Myocyte (in vitro differentiated cells): Measurements from ENCODE around the gene M6PR. TPM values are rescaled to one million over a fixed set of nuclear protein-coding genes. Genes with fewer than 3 reads are reported as not detected.

Experiments
- DNase-seq: peaks from one replicate; pipeline ENCODE4 v3.0.0-alpha.2; 2012; ENCODE audit warnings: low read depth
- polyA plus RNA-seq: library from polyadenylated mRNA; unstranded; fragments of >200 nt; gene quantifications from one replicate; pipeline ENCODE4 v1.2.1, GENCODE V29; 2012; ENCODE audit warnings: missing spikeins
- total RNA-seq: library from RNA; depleted of rRNA; stranded (reverse); fragments of >200 nt; gene quantifications from 2 replicates; pipeline ENCODE4 v1.2.3, GENCODE V29; 2014

M6PR gene
- 148 and 170 TPM in 2 replicates for total RNA-seq
- polyA plus RNA-seq, result 149 TPM

- peak; percentile 98 for DNase-seq
Measured at GRCh38 chr12:8949342-8950220, at the start of gene M6PR. Gene M6PR, minus strand, starts transcription at chr12:8949645. Its CDS starts 3,241 bp downstream, at chr12:8946404.

GRCh38 chr12:8996682-8997405 lies 47.4 kb upstream of the M6PR start:
- peak; percentile 79 for DNase-seq

GRCh38 chr12:8995021-8995775 lies 45.8 kb upstream of the M6PR start:
- DNase-seq, result peak; percentile 19

- DNase-seq, result no peak
Measured at GRCh38 chr12:8993827-8994226, 44.4 kb upstream of the M6PR start.

DNA sequence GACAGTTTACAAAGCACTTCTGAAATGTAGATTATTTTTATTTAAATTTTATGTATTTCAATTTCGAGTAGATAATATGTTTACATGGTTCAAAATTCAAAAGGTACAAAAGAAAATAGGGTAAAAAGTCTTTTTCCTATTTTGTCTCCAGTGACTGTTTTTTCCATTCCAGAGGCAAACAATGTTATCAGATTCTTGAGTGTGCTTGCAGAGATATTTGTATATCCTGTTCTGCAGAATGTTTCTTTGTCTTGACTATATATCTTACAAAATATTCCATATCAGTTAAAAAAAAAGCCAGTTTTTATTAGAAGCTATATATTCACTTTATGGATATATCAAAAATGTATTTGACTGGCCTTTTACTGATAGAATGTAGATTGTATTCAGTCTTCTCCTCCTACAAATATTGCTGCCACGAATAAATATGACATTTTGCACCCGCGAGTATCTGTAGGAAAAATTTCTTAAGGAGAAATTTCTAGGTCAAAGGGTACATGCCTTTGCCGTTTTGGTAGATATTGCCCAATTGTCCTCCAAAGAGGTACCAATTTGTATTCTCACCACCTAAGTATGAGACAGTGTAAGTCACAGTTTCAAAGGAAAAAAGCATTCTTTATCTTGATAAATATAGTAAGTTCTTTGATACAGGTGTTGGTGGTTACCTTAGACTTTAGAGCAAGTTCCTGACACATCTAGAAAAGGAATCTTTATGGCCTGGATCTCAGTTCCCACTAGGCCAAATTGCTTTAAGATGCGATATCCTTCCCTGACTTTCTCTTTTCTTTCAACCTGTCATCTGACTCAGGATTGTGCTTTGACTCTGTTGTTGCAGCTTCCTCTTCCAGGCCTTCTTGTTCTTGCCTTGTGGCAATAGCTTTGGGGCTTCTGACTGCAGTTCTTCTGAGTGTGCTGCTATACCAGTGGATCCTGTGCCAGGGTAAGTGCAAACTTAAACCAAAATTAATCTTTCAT lies 42.2 kb upstream of the M6PR start:
- no peak for DNase-seq

DNA sequence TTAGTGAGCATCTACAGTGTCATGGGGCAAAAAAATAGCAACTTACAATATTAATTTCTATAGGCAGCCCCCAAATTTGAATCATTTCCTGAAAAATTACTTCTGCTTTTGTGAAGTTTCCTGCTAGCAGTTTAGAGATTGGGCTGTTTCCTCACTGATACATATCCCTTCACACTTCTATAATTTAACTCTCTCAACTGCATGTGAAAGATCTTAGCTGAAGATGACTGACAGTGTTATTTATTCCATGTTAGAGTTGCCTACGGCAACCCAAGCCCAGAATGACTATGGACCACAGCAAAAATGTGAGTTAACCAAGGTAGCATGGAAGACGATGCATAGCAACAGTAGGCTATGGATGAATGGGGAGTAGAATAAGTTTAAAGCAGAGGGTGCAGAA lies 40.0 kb upstream of the M6PR start, which contains the start of gene KLRG1:
KLRG1 (plus strand) TSS at position 134 of the 400 bp plus-strand sequence; CDS start at position 224, 90 bp downstream.
- DNase-seq, result no peak

- DNase-seq, result no peak
Measured at GRCh38 chr12:8987685-8988084, 38.2 kb upstream of the M6PR start.

DNA sequence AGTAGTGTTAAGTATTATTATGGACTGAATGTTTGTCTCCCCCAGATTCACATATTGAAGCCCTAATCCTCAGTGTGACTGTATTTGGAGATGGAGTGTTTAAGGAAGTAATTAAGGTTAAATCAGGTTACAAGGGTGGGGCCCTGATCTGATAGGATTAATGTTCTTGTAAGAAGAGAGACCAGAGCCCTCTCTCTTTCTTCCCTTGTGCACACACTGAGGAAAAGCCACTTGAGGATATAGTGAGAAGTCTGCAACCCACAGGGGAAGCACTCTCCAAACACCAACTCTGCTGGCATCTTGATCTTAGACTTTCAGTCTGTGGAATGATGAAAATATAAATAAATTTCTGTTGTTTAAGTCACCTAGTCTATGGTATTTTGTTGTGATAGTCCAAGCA lies 37.7 kb upstream of the M6PR start:
- DNase-seq, result no peak

- no peak for DNase-seq
Measured at GRCh38 chr12:8985213-8985754, 35.8 kb upstream of the M6PR start.

DNA sequence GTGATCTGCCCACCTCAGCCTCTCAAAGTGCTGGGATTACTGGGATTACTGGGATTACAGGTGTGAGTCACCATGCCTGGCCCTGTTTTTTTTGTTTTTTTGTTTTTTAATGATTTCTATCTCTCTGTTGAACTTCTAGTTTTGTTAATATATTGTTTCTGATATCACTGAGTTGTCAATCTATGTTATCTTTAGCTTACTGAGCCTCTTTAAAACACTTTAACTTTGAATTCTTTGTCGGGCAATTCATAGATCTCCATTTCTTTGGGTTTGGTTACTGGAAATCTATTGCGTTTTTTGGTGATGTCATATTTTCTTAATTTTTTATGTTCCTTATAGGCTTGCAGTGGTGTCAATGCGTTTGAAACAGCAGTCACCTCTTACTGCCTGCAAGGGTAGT lies 30.7 kb upstream of the M6PR start:
- DNase-seq, result no peak

GRCh38 chr12:8970432-8970831 lies 21.0 kb upstream of the M6PR start:
- DNase-seq, result no peak

GRCh38 chr12:8969861-8970411 lies 20.5 kb upstream of the M6PR start:
- no peak for DNase-seq

- no peak for DNase-seq
Measured at GRCh38 chr12:8968761-8969160, 19.3 kb upstream of the M6PR start.

- DNase-seq, result no peak
Measured at GRCh38 chr12:8960176-8960575, 10.7 kb upstream of the M6PR start.

GRCh38 chr12:8958066-8958465 lies 8.6 kb upstream of the M6PR start:
- DNase-seq, result no peak

- no peak for DNase-seq
Measured at GRCh38 chr12:8957561-8957960, 8.1 kb upstream of the M6PR start.

- DNase-seq, result no peak
Measured at GRCh38 chr12:8956772-8957171, 7.3 kb upstream of the M6PR start.

DNA sequence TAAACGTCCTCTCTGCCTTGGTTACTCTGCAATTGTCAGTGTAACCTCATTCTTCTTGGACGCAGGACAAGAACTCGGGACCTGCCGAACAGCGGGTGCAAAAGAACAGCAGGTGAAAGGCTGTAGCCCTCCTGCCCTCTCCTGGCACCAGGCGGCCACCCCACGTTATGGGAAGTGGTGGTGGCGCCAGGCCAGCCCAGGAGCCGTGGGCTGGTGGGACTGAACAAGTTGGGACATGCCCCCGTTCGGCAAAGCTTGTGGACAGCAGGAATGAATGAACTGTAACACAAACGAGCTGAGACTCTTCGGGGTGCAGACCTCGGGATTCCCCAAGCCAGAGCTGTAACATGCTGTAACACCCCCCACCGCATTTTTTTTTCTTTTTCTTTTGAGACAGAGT lies 6.6 kb upstream of the M6PR start:
- no peak for DNase-seq

- no peak for DNase-seq
Measured at GRCh38 chr12:8953773-8954402, 4.4 kb upstream of the M6PR start.
